Liver (tissue), 9 donors: ENCODE measurements around the gene PRPF31. TPM values are rescaled to one million over a fixed set of nuclear protein-coding genes. Genes with fewer than 3 reads are reported as not detected.

Experiments used
- DNase-seq: peaks from one replicate; pipeline ENCODE4 v3.0.0-alpha.2; 2017; ENCODE audit warnings: low spot score
- H3K27ac ChIP-seq, 2 donors: one replicate each; pipeline ENCODE4 v1.7.0; 2013; ENCODE audit warnings: inconsistent platforms in 2 of 2, low read length in 2 of 2, control low read depth in 1 of 2, low read depth in 1 of 2, mild to moderate bottlenecking in 1 of 2
- H3K27me3 ChIP-seq, 4 donors: one replicate each; pipeline versions ENCODE4 v1.6.1 to v1.7.0; 2013; ENCODE audit warnings: low read length in 3 of 4, inconsistent platforms in 1 of 4, mild to moderate bottlenecking in 1 of 4, moderate library complexity in 1 of 4; ENCODE audit not compliant: control insufficient read depth in 4 of 4, insufficient read depth in 4 of 4
- H3K36me3 ChIP-seq, 4 donors: one replicate each; pipeline versions ENCODE4 v1.6.1 to v1.7.0; 2013; ENCODE audit warnings: low read length in 3 of 4, mild to moderate bottlenecking in 3 of 4, low read depth in 1 of 4, moderate library complexity in 1 of 4; ENCODE audit not compliant: control insufficient read depth in 4 of 4, insufficient read depth in 3 of 4
- H3K4me1 ChIP-seq, 4 donors: one replicate each; pipeline versions ENCODE4 v1.6.1 to v1.7.0; 2013; ENCODE audit warnings: low read length in 3 of 4, mild to moderate bottlenecking in 3 of 4, moderate library complexity in 1 of 4; ENCODE audit not compliant: control insufficient read depth in 4 of 4, insufficient read depth in 4 of 4
- H3K4me3 ChIP-seq, 3 donors: one replicate each; pipeline versions ENCODE4 v1.6.1 to v1.7.0; 2013; ENCODE audit warnings: low read length in 3 of 3, control low read depth in 1 of 3, low read depth in 1 of 3, mild to moderate bottlenecking in 1 of 3
- H3K9ac ChIP-seq, 2 donors: one replicate each; pipeline ENCODE4 v1.7.0; 2013; ENCODE audit warnings: low read length in 2 of 2, mild to moderate bottlenecking in 2 of 2, moderate library complexity in 2 of 2, control low read depth in 1 of 2, low read depth in 1 of 2
- H3K9me3 ChIP-seq, 4 donors: one replicate each; pipeline versions ENCODE4 v1.6.1 to v1.7.0; 2013; ENCODE audit warnings: low read length in 3 of 4; ENCODE audit not compliant: control insufficient read depth in 4 of 4
- FOXA1 ChIP-seq: IDR thresholded peaks from 2 replicates; pipeline ENCODE4 v1.6.1; 2016; ENCODE audit warnings: antibody characterized with exemption
- FOXA2 ChIP-seq: IDR thresholded peaks from 2 replicates; pipeline ENCODE4 v1.6.1; 2016; ENCODE audit warnings: antibody characterized with exemption
- HNF4A ChIP-seq, 2 donors: conservative IDR thresholded peaks; 2 replicates each; pipeline ENCODE4 v1.6.1; 2016; ENCODE audit warnings: antibody characterized with exemption in 2 of 2, mild to moderate bottlenecking in 2 of 2
- HNF4G ChIP-seq: IDR thresholded peaks from 2 replicates; pipeline ENCODE4 v1.6.1; 2016; ENCODE audit warnings: antibody characterized with exemption
- JUND ChIP-seq, 2 donors: IDR thresholded peaks; 2 replicates each; pipeline ENCODE4 v1.6.1; 2016; ENCODE audit warnings: antibody characterized with exemption in 2 of 2
- NR2F2 ChIP-seq: IDR thresholded peaks from 2 replicates; pipeline ENCODE4 v1.6.1; 2016; ENCODE audit warnings: antibody characterized with exemption
- RAD21 ChIP-seq, 2 donors: IDR thresholded peaks; 2 replicates each; pipeline ENCODE4 v1.6.1; 2016; ENCODE audit warnings: antibody characterized with exemption in 2 of 2, mild to moderate bottlenecking in 2 of 2
- RXRA ChIP-seq, 2 donors: IDR thresholded peaks; 2 replicates each; pipeline ENCODE4 v1.6.1; 2017 to 2018; ENCODE audit warnings: antibody characterized with exemption in 2 of 2, mild to moderate bottlenecking in 1 of 2
- SP1 ChIP-seq: IDR thresholded peaks from 2 replicates; pipeline ENCODE4 v1.6.1; 2018; ENCODE audit warnings: antibody characterized with exemption, mild to moderate bottlenecking
- TAF1 ChIP-seq: conservative IDR thresholded peaks from 2 replicates; pipeline ENCODE4 v1.6.1; 2016; ENCODE audit warnings: antibody characterized with exemption, mild to moderate bottlenecking
- YY1 ChIP-seq: IDR thresholded peaks from 2 replicates; pipeline ENCODE4 v1.6.1; 2016; ENCODE audit warnings: antibody characterized with exemption, mild to moderate bottlenecking
- WGBS: extraction: QIAGEN DNeasy Blood & Tissue Kit; methylation state at CpG from one replicate; pipeline ENCODE4 v1.1.7; 2013; 5-methylcytosine and 5-hydroxymethylcytosine counted together
- polyA plus RNA-seq, 2 donors: library from polyadenylated mRNA; stranded (reverse) in 1 of 2; unstranded in 1 of 2; fragments of 200-250 nt in 1 of 2; fragments of >200 nt in 1 of 2; fragmentation: Nextera tagmentation in 1 of 2; extraction: Ambion mirVana in 1 of 2; gene quantifications; one replicate each; pipeline versions ENCODE4 v1.2.1 to v1.2.3, GENCODE V29; 2013 to 2015
- total RNA-seq, 2 donors: library from RNA; depleted of rRNA; stranded (reverse); fragments of >200 nt; gene quantifications; one replicate each; pipeline ENCODE4 v1.2.3, GENCODE V29; 2014
- TF ChIP-seq, protein P1 (sequence below): fragments of 150-350 bp; IDR thresholded peaks from 2 replicates; pipeline ENCODE4 v1.5.1; 2017; ENCODE audit warnings: improper control_type of control experiment, low read depth, low read length; ENCODE audit not compliant: missing input control
- TF ChIP-seq, protein P2 (sequence below): IDR thresholded peaks from 2 replicates; pipeline ENCODE4 v1.6.1; 2016; ENCODE audit warnings: antibody characterized with exemption
- donor health status: healthy.
- donor health status: healthy.
- donor health status: healthy.
- donor health status: healthy.
- donor health status: healthy.

PRPF31 gene
- total and polyA plus RNA-seq, 4 donors = 23.8 to 33.0 (median 28.7) TPM

DNA sequence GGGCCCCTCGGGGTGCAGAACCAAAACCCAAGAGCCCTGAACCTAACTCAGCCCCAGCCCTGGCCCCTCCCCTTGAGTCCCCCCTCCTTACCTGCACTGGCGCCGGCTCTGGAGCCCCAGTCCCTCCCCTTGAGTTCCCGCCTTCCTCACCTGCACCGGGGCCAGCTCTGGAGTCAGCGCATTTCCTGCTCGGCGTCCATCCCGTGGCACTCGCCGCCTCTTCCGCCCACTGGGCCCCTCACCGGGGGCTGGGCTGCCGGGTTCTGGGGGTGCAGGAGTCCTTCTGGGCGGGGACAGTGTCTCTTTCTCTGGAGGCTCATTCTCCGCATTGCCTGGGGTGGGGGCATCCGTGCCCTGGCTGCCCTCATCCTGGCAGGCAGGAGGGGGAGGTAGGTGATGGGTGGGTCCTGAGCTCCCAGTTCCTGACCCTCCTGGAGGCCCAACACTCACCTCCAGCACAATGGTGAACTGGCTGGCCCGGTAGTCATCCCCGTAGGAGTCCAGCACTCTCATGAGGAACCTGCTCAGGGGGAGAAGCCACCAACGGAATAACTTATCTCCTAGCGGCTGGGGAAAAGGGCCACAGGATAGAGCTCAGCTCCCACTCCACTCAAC lies 7.6 kb upstream of the PRPF31 start (continued):
- TF ChIP-seq, protein P1, sequence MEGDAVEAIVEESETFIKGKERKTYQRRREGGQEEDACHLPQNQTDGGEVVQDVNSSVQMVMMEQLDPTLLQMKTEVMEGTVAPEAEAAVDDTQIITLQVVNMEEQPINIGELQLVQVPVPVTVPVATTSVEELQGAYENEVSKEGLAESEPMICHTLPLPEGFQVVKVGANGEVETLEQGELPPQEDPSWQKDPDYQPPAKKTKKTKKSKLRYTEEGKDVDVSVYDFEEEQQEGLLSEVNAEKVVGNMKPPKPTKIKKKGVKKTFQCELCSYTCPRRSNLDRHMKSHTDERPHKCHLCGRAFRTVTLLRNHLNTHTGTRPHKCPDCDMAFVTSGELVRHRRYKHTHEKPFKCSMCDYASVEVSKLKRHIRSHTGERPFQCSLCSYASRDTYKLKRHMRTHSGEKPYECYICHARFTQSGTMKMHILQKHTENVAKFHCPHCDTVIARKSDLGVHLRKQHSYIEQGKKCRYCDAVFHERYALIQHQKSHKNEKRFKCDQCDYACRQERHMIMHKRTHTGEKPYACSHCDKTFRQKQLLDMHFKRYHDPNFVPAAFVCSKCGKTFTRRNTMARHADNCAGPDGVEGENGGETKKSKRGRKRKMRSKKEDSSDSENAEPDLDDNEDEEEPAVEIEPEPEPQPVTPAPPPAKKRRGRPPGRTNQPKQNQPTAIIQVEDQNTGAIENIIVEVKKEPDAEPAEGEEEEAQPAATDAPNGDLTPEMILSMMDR = no peak
- TF ChIP-seq HNF4G = no peak
- TF ChIP-seq, protein P2, sequence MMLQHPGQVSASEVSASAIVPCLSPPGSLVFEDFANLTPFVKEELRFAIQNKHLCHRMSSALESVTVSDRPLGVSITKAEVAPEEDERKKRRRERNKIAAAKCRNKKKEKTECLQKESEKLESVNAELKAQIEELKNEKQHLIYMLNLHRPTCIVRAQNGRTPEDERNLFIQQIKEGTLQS = no peak
- TF ChIP-seq RAD21 (IDR thresholded peaks at IDR 0.05) = no peak
- TF ChIP-seq SP1 = no peak

DNA sequence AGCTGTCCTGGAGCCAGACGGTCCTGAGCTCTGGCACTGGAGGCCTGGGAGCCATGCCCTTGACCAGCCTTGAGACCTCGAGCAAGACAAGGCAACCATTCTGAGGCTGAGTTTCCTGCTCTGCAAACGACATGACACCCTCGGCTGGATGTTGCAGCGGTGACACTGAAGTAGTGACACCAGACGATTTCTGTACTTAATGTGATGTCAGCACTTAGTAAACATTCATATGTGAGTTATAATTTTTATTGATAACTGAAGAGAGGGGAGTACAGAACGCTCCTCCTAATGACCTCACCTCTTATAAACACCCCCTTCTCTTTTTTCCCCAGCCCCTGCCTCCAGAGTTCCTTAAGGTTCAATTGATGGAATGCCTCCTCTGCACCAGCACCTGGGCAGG lies 7.1 kb upstream of the PRPF31 start:
- no peak for DNase-seq
- Histone ChIP-seq H3K4me3 (no peak overlapping the region), H3K9ac (no peak overlapping the region), H3K36me3 (peaks cover 14 to 49% (median 18%) of the 10 kb centered on the region in 4 donors), H3K9me3 (no peaks in the 10 kb centered on the region), H3K4me1 (peaks cover 0 to 13% (median under 1%) of the 10 kb centered on the region in 4 donors), H3K27ac (no peak overlapping the region), H3K27me3 (no peaks in the 10 kb centered on the region)
- WGBS = 90% methylated on average over 7 of the region's 7 CpGs
- TF ChIP-seq HNF4A (conservative IDR thresholded peaks at IDR 0.05) (no peak), SP1 (no peak), JUND (IDR thresholded peaks at IDR 0.05) (no peak), FOXA1 (no peak), RAD21 (IDR thresholded peaks at IDR 0.05) (no peak)
- TF ChIP-seq, protein P2 = no peak

GRCh38 chr19:54109651-54110050 lies 5.9 kb upstream of the PRPF31 start:
- H3K9me3 ChIP-seq = no peaks in the 10 kb centered on the region
- 86% methylated on average over 6 of the region's 6 CpGs for WGBS
- no peak overlapping the region for H3K27ac ChIP-seq
- TF ChIP-seq, protein P1 = no peak
- no peak for TF ChIP-seq FOXA2
- no peak for TF ChIP-seq RAD21 (IDR thresholded peaks at IDR 0.05)
- no peak for TF ChIP-seq RXRA (IDR thresholded peaks at IDR 0.05)
- TF ChIP-seq FOXA1 = no peak
- no peak for TF ChIP-seq HNF4G
- TF ChIP-seq HNF4A (conservative IDR thresholded peaks at IDR 0.05) = no peak
- no peak for TF ChIP-seq TAF1
- no peak for TF ChIP-seq NR2F2
- TF ChIP-seq YY1 = no peak
- TF ChIP-seq, protein P2 = no peak
- TF ChIP-seq SP1 = no peak
- TF ChIP-seq JUND (IDR thresholded peaks at IDR 0.05) = no peak
- no peaks in the 10 kb centered on the region for H3K27me3 ChIP-seq
- H3K4me3 ChIP-seq = no peak overlapping the region
- peaks cover 3 to 12% (median 8%) of the 10 kb centered on the region in 4 donors for H3K4me1 ChIP-seq
- H3K9ac ChIP-seq = no peak overlapping the region
- no peak for DNase-seq
- H3K36me3 ChIP-seq = peaks cover 14 to 49% (median 18%) of the 10 kb centered on the region in 4 donors
